Peyer's patch (tissue), 4 donors: Measurements from ENCODE around the gene ERP27. TPM values are rescaled to one million over a fixed set of nuclear protein-coding genes. Genes with fewer than 3 reads are reported as not detected.

Source experiments
- DNase-seq, 3 donors: peaks; one replicate each; pipeline ENCODE4 v3.0.0-alpha.2; 2017 to 2019
- H3K27ac ChIP-seq, 4 donors: fragments of 200-600 bp; sonication (generic); one replicate each; pipeline ENCODE4 v1.5.1; 2016 to 2019
- H3K27me3 ChIP-seq, 2 donors: fragments of 200-600 bp; sonication (generic); one replicate each; pipeline ENCODE4 v1.5.1; 2019
- H3K36me3 ChIP-seq, 3 donors: fragments of 200-600 bp; sonication (generic); one replicate each; pipeline ENCODE4 v1.5.1; 2016 to 2019
- H3K4me1 ChIP-seq, 4 donors: fragments of 200-600 bp; sonication (generic); one replicate each; pipeline ENCODE4 v1.5.1; 2016 to 2019
- H3K4me3 ChIP-seq, 4 donors: fragments of 200-600 bp; sonication (generic); 1 replicate in 3 of 4; 2 replicates in 1 of 4; pipeline ENCODE4 v1.5.1; 2016 to 2019; ENCODE audit warnings: mild to moderate bottlenecking in 1 of 4
- H3K9me3 ChIP-seq, 4 donors: fragments of 200-600 bp; sonication (generic); one replicate each; pipeline ENCODE4 v1.5.1; 2016 to 2019; ENCODE audit warnings: mild to moderate bottlenecking in 1 of 4
- CTCF ChIP-seq, 6 experiments: fragments of 450-650 bp in 4 of 6; fragments of 200-600 bp in 2 of 6; sonication (generic) in 1 of 6; IDR thresholded peaks; one replicate each; pipeline ENCODE4 v1.5.1; 2017 to 2019; ENCODE audit warnings: antibody characterized with exemption in 6 of 6, mild to moderate bottlenecking in 3 of 6, moderate library complexity in 1 of 6
- POLR2A ChIP-seq, 2 donors: fragments of 450-650 bp; IDR thresholded peaks; one replicate each; pipeline ENCODE4 v1.5.1; 2017; ENCODE audit warnings: antibody characterized with exemption in 2 of 2, mild to moderate bottlenecking in 2 of 2, moderate library complexity in 2 of 2
- total RNA-seq, 4 donors: library from RNA; depleted of rRNA; stranded (reverse); fragments of >200 nt; gene quantifications; one replicate each; pipeline ENCODE4 v1.1.0, GENCODE V29; 2016

Gene ERP27
- total RNA-seq, 4 donors from 2014 or later, result 0.94 to 2.5 (median 1.2) TPM; not detected in 1

DNA sequence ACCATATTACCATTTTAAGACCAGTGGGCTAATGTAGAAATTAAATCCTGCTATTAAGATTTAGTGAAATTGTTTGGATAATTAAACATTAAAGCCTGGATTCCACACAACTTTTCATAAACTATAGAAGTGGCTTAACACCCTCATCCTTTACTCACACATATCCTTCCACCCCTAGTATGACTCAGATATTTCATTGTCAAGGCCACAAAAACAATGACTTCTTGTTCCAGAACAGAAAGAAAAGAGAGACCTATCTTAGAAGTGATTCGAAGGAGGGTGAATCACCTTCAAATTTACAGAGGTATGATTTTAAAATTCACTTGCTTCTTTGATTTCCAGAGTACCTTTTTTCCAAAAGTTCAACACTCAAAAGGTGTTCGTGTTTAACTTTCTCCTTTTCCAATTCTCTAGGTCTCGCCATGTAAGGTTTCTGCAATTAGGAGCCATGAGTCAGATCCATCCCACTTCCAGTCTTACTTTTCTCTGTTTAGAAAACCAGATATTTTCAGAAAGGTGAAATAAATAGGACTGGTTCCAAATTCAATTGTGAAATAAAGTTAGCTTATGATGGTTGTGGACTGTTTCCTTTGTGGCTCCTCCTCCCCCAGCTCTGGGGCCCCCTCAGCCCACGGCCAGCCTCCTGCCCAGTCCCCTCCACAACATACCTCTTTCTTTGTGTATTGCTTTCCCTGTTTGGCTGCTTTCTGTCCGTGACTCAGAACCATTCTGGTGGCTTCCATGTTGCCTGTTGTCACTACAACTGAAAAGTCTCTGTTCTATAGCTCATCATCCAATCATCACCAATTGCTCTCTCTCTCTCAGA, 28.0 kb downstream of the ERP27 start:
- H3K36me3 ChIP-seq, result no peaks in the 10 kb centered on the region
- TF ChIP-seq CTCF (IDR thresholded peaks at IDR 0.05) (no peak), POLR2A (IDR thresholded peaks at IDR 0.05) (no peak)
- no peaks in the 10 kb centered on the region for H3K4me1 ChIP-seq
- no peaks in the 10 kb centered on the region for H3K9me3 ChIP-seq
- no peak for DNase-seq
- no peak overlapping the region for H3K4me3 ChIP-seq
- no peaks in the 10 kb centered on the region for H3K27me3 ChIP-seq
- no peak overlapping the region for H3K27ac ChIP-seq

- no peaks in the 10 kb centered on the region for H3K36me3 ChIP-seq
- H3K27ac ChIP-seq, result no peak overlapping the region
- TF ChIP-seq CTCF (IDR thresholded peaks at IDR 0.05), result no peak
- no peak for TF ChIP-seq POLR2A (IDR thresholded peaks at IDR 0.05)
- no peaks in the 10 kb centered on the region for H3K9me3 ChIP-seq
- DNase-seq, result no peak
- no peaks in the 10 kb centered on the region for H3K4me1 ChIP-seq
- no peaks in the 10 kb centered on the region for H3K27me3 ChIP-seq
- H3K4me3 ChIP-seq, result no peak overlapping the region
These were observed 30.4 kb downstream of the ERP27 start for GRCh38 chr12:14907953-14908352.

DNA sequence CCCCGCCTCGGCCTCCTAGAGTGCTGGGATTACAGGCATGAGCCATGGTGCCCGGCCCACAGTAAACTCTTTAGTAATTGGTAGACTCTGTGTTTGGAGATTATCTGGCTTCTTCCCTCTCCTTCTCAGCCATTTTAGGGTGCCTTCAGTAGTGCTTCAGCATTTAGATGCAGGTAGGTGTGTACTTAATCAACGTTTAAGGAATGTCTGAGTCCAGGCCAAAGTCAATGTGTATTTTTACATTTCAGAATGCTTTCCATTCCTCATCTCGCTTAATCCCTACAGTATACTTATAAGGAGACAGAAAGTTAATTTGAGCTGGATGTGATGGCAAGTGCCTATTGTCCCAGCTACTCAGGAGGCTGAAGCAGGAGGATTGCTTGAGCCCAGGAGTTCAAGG, 32.2 kb downstream of the ERP27 start:
- H3K4me1 ChIP-seq, result no peaks in the 10 kb centered on the region
- H3K4me3 ChIP-seq, result no peak overlapping the region
- no peaks in the 10 kb centered on the region for H3K36me3 ChIP-seq
- no peak overlapping the region for H3K27ac ChIP-seq
- no peaks in the 10 kb centered on the region for H3K27me3 ChIP-seq
- no peaks in the 10 kb centered on the region for H3K9me3 ChIP-seq
- TF ChIP-seq CTCF (IDR thresholded peaks at IDR 0.05) (no peak), POLR2A (IDR thresholded peaks at IDR 0.05) (no peak)
- no peak for DNase-seq

DNA sequence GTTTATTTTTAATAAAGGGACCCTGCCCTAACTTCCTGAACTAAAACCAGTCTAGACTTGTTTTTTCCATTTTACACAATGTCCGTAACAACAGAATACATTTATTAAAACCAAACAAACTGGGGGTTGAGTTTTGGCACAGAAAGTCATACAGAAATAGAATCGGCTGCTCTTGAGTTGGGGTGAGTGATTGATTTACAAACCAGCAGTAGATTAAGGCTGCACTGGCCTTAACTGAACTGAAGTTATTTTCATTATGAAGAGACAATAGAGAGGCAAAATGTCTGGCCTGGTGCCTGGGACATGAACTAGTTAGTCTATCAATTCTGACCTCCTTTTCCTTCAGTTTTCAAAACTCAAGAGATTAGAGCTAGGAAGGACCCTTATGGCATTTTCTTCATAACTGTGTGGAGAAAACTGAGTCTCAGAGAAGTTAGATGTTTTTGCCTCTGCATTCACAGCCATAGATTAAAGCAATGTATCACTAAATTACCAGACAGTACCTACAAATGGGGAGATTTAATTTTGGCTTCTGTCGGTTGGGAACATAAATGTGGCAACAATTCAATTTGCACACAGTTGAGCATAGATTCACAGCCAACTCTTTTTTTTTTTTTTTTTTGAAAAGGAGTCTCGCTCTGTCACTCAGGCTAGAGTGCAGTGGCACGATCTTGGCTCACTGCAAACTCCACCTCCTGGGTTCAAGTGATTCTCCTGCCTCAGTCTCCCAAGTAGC, 32.9 kb downstream of the ERP27 start:
- no peak for DNase-seq
- peak overlapping the region in 2 of 4 donors; percentile 1 to 35 for H3K27ac ChIP-seq
- H3K4me3 ChIP-seq, result no peak overlapping the region
- no peaks in the 10 kb centered on the region for H3K9me3 ChIP-seq
- H3K4me1 ChIP-seq, result no peaks in the 10 kb centered on the region
- H3K36me3 ChIP-seq, result no peaks in the 10 kb centered on the region
- TF ChIP-seq POLR2A (IDR thresholded peaks at IDR 0.05), result no peak
- no peak for TF ChIP-seq CTCF (IDR thresholded peaks at IDR 0.05)
- H3K27me3 ChIP-seq, result no peaks in the 10 kb centered on the region

DNA sequence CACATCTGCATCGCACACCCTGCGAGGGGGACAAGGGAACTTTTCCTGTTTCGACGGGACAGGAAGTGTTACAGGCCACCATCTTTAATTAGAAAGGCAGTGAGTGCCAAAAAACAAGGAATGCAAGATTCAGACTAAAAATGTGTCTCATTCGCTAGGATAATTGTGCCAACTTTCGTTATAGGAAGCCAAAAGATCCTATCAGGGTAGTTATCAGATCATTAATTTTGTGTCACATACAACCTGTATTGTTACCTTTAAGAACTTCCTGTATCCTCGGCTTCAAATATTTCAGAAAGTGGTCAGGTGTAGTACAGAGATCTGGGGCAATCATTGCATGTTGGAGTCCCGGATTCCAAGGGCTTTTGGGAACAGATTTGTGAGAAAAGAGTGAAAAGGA, 33.5 kb downstream of the ERP27 start:
- H3K36me3 ChIP-seq, result no peaks in the 10 kb centered on the region
- H3K4me1 ChIP-seq, result no peaks in the 10 kb centered on the region
- no peak for DNase-seq
- TF ChIP-seq CTCF (IDR thresholded peaks at IDR 0.05) (no peak), POLR2A (IDR thresholded peaks at IDR 0.05) (no peak)
- peak overlapping the region in 3 of 4 donors; percentile 1 to 35 (median 18) for H3K27ac ChIP-seq
- H3K27me3 ChIP-seq, result no peaks in the 10 kb centered on the region
- H3K9me3 ChIP-seq, result no peaks in the 10 kb centered on the region
- H3K4me3 ChIP-seq, result no peak overlapping the region
